Breast epithelium (tissue), 4 donors: ENCODE results near the gene ZBTB45. TPM values are rescaled to one million over a fixed set of nuclear protein-coding genes. Genes with fewer than 3 reads are reported as not detected.
"Not testable (repeated sequence)": the region's sequence is repeated elsewhere in the genome, so short reads cannot be mapped to it uniquely, and the experiment has no call there.

Experiments
- DNase-seq, 2 donors: peaks; one replicate each; pipeline ENCODE4 v3.0.0-alpha.2; 2019; ENCODE audit warnings: low spot score in 2 of 2
- H3K27ac ChIP-seq, 2 donors: fragments of 200-600 bp; sonication (generic) in 1 of 2; one replicate each; pipeline ENCODE4 v1.5.1; 2016 to 2019; ENCODE audit warnings: mild to moderate bottlenecking in 1 of 2
- H3K27me3 ChIP-seq, 2 donors: fragments of 200-600 bp; sonication (generic) in 1 of 2; one replicate each; pipeline versions ENCODE4 v1.5.1 to v1.6.0; 2017 to 2019; ENCODE audit warnings: control low read depth in 1 of 2, mild to moderate bottlenecking in 1 of 2
- H3K36me3 ChIP-seq: fragments of 200-600 bp; one replicate; pipeline ENCODE4 v1.5.1; 2019
- H3K4me1 ChIP-seq, 2 donors: fragments of 200-600 bp; sonication (generic); one replicate each; pipeline ENCODE4 v1.5.1; 2016 to 2019; ENCODE audit warnings: control low read depth in 1 of 2
- H3K4me3 ChIP-seq, 3 donors: fragments of 200-600 bp; sonication (generic); 1 replicate in 2 of 3; 2 replicates in 1 of 3; pipeline ENCODE4 v1.5.1; 2016 to 2019; ENCODE audit warnings: mild to moderate bottlenecking in 3 of 3, moderate library complexity in 2 of 3
- H3K9me3 ChIP-seq, 2 donors: fragments of 200-600 bp; sonication (generic) in 1 of 2; one replicate each; pipeline ENCODE4 v1.5.1; 2016 to 2019; ENCODE audit warnings: control low read depth in 1 of 2
- POLR2A ChIP-seq: fragments of 450-650 bp; IDR thresholded peaks from one replicate; pipeline ENCODE4 v1.6.1; 2016; ENCODE audit warnings: antibody characterized with exemption, mild to moderate bottlenecking, moderate library complexity
- POLR2AphosphoS5 ChIP-seq, 3 donors: sonication (generic); formaldehyde crosslinking; IDR thresholded peaks; one replicate each; pipeline ENCODE4 v1.6.1; 2017; ENCODE audit warnings: antibody characterized with exemption in 3 of 3
- intact Hi-C: fragments of 100-400 bp; cut with DNase I; formaldehyde crosslinking; loops from one replicate; pipeline ENCODE4 v1.15.1; 2023; ENCODE audit warnings: low total_unique reads
- total RNA-seq, 3 donors: library from RNA; depleted of rRNA; stranded (reverse); fragments of >200 nt; gene quantifications; one replicate each; pipeline ENCODE4 v1.1.0, GENCODE V29; 2016
- TF ChIP-seq, protein P1 (sequence below), 3 donors: fragments of 450-650 bp; IDR thresholded peaks; one replicate each; pipeline ENCODE4 v1.5.1; 2016 to 2017; ENCODE audit warnings: antibody characterized with exemption in 3 of 3, mild to moderate bottlenecking in 3 of 3, moderate library complexity in 3 of 3

The ZBTB45 gene
- total RNA-seq, 3 donors from 2014 or later, result 8.2 to 9.2 (median 8.6) TPM

DNA sequence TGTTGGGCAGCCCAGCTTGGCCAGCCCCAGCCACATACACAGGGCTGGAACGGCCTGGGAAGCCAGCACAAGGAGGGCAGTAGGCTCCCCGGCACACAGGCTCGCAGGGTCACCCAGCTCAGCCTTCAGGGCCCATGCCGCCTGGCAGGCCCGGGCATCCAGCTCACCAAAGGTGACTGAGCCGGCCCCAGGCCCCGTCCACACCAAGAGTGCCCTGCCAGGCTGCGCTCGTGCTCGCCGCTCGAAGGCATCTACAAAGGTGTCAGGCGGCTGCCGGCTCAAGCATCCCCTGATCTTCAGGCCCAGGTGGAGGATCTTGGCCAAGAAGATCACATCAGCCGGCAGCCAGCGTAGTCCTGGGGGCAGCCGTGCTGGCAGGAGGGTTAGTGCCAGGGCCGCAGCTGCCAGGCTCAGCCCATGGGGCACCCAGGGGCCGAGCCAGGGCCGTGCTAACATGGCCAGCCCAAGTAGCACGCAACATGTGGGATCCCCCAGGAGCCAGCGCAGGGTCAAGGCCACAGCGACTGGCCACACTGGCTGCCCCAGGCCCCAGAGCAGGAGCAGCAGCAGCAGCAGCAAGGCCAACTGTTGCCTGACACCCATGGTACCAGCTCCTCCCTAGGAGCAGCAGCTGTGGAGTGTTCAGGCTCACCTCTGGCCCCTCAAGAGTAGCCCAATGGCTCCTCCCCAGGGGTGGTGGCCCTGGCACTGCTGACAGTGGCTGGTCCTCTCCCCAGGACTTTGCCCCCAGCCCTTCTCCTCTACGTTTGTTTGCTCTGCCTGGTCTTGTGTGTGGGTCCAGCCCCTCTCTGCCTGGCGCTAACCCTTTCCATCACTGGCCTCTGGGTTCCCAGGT lies 8.0 kb downstream of the ZBTB45 start, which contains the start of gene SLC27A5:
Gene SLC27A5 (minus strand): TSS at position 640 of the 856 bp plus-strand sequence. CDS start 37 bp downstream, at position 603.
- no peaks in the 10 kb centered on the region for H3K36me3 ChIP-seq
- TF ChIP-seq POLR2A, result no peak
- TF ChIP-seq, protein P1, sequence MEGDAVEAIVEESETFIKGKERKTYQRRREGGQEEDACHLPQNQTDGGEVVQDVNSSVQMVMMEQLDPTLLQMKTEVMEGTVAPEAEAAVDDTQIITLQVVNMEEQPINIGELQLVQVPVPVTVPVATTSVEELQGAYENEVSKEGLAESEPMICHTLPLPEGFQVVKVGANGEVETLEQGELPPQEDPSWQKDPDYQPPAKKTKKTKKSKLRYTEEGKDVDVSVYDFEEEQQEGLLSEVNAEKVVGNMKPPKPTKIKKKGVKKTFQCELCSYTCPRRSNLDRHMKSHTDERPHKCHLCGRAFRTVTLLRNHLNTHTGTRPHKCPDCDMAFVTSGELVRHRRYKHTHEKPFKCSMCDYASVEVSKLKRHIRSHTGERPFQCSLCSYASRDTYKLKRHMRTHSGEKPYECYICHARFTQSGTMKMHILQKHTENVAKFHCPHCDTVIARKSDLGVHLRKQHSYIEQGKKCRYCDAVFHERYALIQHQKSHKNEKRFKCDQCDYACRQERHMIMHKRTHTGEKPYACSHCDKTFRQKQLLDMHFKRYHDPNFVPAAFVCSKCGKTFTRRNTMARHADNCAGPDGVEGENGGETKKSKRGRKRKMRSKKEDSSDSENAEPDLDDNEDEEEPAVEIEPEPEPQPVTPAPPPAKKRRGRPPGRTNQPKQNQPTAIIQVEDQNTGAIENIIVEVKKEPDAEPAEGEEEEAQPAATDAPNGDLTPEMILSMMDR (IDR thresholded peaks at IDR 0.05), result no peak
- TF ChIP-seq POLR2AphosphoS5 (IDR thresholded peaks at IDR 0.05), result no peak
- H3K9me3 ChIP-seq, result no peaks in the 10 kb centered on the region
- no peak within 1 kb of the TSS for H3K4me3 ChIP-seq
- H3K27me3 ChIP-seq, result no peaks in the 10 kb centered on the region
- no peak for DNase-seq
- H3K4me1 ChIP-seq, result peaks cover 0 to 5% of the 10 kb centered on the region in 2 donors
- intact Hi-C loops, result no loop called here
- peak within 1 kb of the TSS in 1 of 2 donors; percentile 85 for H3K27ac ChIP-seq

DNA sequence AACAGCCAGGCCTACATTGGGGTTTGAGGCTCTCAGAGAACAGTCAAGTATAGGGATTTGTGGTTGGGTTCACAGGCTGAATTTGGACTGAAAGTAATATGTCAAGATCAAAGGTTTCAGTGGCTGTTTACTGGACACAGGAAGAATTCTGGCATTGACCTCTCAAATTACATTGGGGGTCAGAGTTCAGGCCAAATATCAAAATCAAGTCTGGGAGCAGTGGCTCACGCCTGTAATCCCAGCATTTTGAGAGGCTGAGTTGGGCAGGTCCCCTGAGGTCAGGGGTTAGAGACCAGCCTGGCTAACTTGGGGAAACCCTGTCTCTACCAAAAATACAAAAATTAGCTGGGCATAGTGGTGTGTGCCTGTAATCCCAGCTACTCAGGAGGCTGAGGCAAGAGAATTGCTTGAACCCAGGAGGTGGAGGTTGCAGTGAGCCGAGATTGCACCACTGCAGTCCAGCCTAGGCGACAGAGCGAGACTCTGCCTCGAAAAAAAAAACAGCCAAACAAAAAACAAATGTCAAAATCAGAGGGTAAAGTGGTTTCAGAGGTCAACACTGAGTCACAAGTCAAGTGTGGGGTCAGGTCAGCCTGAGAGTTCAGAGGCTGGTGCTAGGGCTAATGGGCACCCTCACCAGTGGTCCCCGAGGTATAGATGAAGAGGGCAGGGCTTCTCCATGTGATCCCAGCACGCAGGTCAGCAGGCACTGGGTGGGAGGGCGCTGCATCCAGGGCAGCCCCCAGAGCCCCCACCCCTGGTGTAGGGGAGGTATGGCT lies 9.3 kb downstream of the ZBTB45 start:
- no peaks in the 10 kb centered on the region for H3K27me3 ChIP-seq
- no peak overlapping the region for H3K4me3 ChIP-seq
- TF ChIP-seq, protein P1 (IDR thresholded peaks at IDR 0.05), result no peak
- TF ChIP-seq POLR2A (no peak), POLR2AphosphoS5 (IDR thresholded peaks at IDR 0.05) (no peak)
- no peaks in the 10 kb centered on the region for H3K9me3 ChIP-seq
- no peak overlapping the region for H3K27ac ChIP-seq
- H3K4me1 ChIP-seq, result peaks cover 0 to 5% of the 10 kb centered on the region in 2 donors
- intact Hi-C loops, result no loop called here
- no peaks in the 10 kb centered on the region for H3K36me3 ChIP-seq
- DNase-seq, result no peak

GRCh38 chr19:58509731-58510083 lies 9.9 kb downstream of the ZBTB45 start:
- Histone ChIP-seq H3K36me3 (no peaks in the 10 kb centered on the region), H3K27me3 (no peaks in the 10 kb centered on the region), H3K4me1 (peaks cover 0 to 5% of the 10 kb centered on the region in 2 donors), H3K27ac (no peak overlapping the region), H3K4me3 (no peak overlapping the region), H3K9me3 (no peaks in the 10 kb centered on the region)
- intact Hi-C loops, result no loop called here
- DNase-seq, result no peak
- no peak for TF ChIP-seq POLR2A
- no peak for TF ChIP-seq POLR2AphosphoS5 (IDR thresholded peaks at IDR 0.05)
- TF ChIP-seq, protein P1 (IDR thresholded peaks at IDR 0.05), result no peak

GRCh38 chr19:58507602-58508223 lies 11.9 kb downstream of the ZBTB45 start:
- H3K4me1 ChIP-seq, DNase-seq, intact Hi-C loops: not testable (repeated sequence)

DNA sequence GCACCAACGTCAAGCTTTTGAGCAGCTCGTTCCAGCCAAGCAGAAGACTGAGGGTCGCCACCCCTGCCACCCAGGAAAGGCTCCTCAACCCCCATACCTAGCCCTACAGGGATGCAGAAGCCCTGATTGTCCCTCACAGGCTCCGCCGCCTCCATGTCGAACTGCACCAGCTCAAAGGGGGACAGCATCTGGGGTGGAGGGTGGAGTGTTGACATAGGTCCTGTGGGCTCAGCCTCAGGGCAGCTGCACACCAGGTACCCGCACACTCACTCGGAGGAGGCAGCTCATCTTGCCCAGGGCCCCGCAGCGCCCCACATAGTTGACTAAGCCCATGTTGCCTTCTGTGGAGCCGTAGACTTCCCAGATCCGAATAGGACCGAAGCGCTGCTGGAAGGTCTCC lies 19.4 kb downstream of the ZBTB45 start:
- Histone ChIP-seq H3K27ac (no peak overlapping the region), H3K4me3 (peak overlapping the region in 2 of 3 donors; percentile 65 to 73), H3K27me3 (no peaks in the 10 kb centered on the region), H3K9me3 (no peaks in the 10 kb centered on the region), H3K4me1 (peaks cover 0 to 6% of the 10 kb centered on the region in 2 donors), H3K36me3 (no peaks in the 10 kb centered on the region)
- TF ChIP-seq, protein P1 (IDR thresholded peaks at IDR 0.05), result no peak
- TF ChIP-seq POLR2AphosphoS5 (IDR thresholded peaks at IDR 0.05), result no peak
- no peak for TF ChIP-seq POLR2A
- DNase-seq, result no peak
- intact Hi-C loops, result no loop called here

More at GRCh38 chr19:58507602-58508223, 11.9 kb downstream of the ZBTB45 start:
- not testable (repeated sequence) for H3K36me3 ChIP-seq, H3K4me3 ChIP-seq, H3K27me3 ChIP-seq, H3K27ac ChIP-seq, H3K9me3 ChIP-seq
